Dermis lymphatic vessel endothelial cell (primary cell): ENCODE measurements around the gene THOC6. TPM values are rescaled to one million over a fixed set of nuclear protein-coding genes. Genes with fewer than 3 reads are reported as not detected.

Source experiments
- total RNA-seq: library from RNA; depleted of rRNA; stranded (reverse); fragments of >200 nt; gene quantifications from 2 replicates; pipeline ENCODE4 v1.2.1, GENCODE V29; 2014

The THOC6 gene
- 14.7 and 21.3 TPM in 2 replicates for total RNA-seq

GRCh38 chr16:3023669-3024478 is at the start of gene THOC6, which contains the start of gene HCFC1R1:
Gene THOC6, plus strand, starts transcription at chr16:3024035. Its CDS starts 292 bp downstream, at chr16:3024327.
Gene HCFC1R1, minus strand, starts transcription at chr16:3023942. Its CDS starts 1 bp downstream, at chr16:3023941.

GRCh38 chr16:2980227-2981176 is 43.3 kb upstream of the THOC6 start, which contains the start of gene PKMYT1:
Gene PKMYT1, minus strand, starts transcription at chr16:2980446. Its CDS starts 789 bp downstream, at chr16:2979657.

GRCh38 chr16:3012828-3013420 is 10.9 kb upstream of the THOC6 start, which contains the start of gene CLDN9:
Gene CLDN9, plus strand, starts transcription at chr16:3012923. Its CDS starts 440 bp downstream, at chr16:3013363.

GRCh38 chr16:3017794-3018506 is 5.9 kb upstream of the THOC6 start, which contains the start of gene CLDN6:
Gene CLDN6, minus strand, starts transcription at chr16:3018183. Its CDS starts 2,162 bp downstream, at chr16:3016021.

GRCh38 chr16:3020247-3020603 is 3.6 kb upstream of the THOC6 start, which contains the start of gene TNFRSF12A:
Gene TNFRSF12A, plus strand, starts transcription at chr16:3020368. Its CDS starts 30 bp downstream, at chr16:3020398.

GRCh38 chr16:3036726-3037315 is 13.0 kb downstream of the THOC6 start, which contains the start of gene BICDL2:
Gene BICDL2, minus strand, starts transcription at chr16:3036944. Its CDS starts 1,448 bp downstream, at chr16:3035496.

GRCh38 chr16:3045758-3046640 is 22.2 kb downstream of the THOC6 start, which contains the start of gene MMP25:
Gene MMP25, plus strand, starts transcription at chr16:3046561. Its CDS starts 357 bp downstream, at chr16:3046918.

GRCh38 chr16:3065069-3065741 is 41.4 kb downstream of the THOC6 start, which contains the start of gene IL32:
Gene IL32, plus strand, starts transcription at chr16:3065640. Its CDS starts 172 bp downstream, at chr16:3065812.

Other genes with a start within 250 kb of the THOC6 start
- gene ELOB, start 246.8 kb upstream of the THOC6 start, total RNA-seq, result 231 and 332 TPM in 2 replicates
- not detected in 2 replicates for gene PRSS33, start 236.5 kb upstream of the THOC6 start, total RNA-seq
- not detected in 2 replicates for gene PRSS41, start 225.6 kb upstream of the THOC6 start, total RNA-seq
- gene PRSS21, start 206.8 kb upstream of the THOC6 start, total RNA-seq, result 0.65 and 1.1 TPM in 2 replicates
- 0.09 TPM in 1 of 2 replicates, not detected in the other for gene ZG16B, start 193.7 kb upstream of the THOC6 start, total RNA-seq
- gene PRSS22, start 165.9 kb upstream of the THOC6 start, total RNA-seq, result not detected in 2 replicates
- 28.8 and 32.3 TPM in 2 replicates for gene FLYWCH2, start 140.8 kb upstream of the THOC6 start, total RNA-seq
- gene FLYWCH1, start 112.1 kb upstream of the THOC6 start, total RNA-seq, result 18.4 and 19.9 TPM in 2 replicates
- gene KREMEN2, start 59.8 kb upstream of the THOC6 start, total RNA-seq, result under 0.01 TPM in 1 of 2 replicates, not detected in the other
- gene PAQR4, start 54.7 kb upstream of the THOC6 start, total RNA-seq, result 2.5 and 2.7 TPM in 2 replicates
- 0.60 and 0.98 TPM in 2 replicates for gene PKMYT1, start 43.6 kb upstream of the THOC6 start, total RNA-seq
- gene CLDN9, start 11.1 kb upstream of the THOC6 start, total RNA-seq, result not detected in 2 replicates
- not detected in 2 replicates for gene CLDN6, start 5.9 kb upstream of the THOC6 start, total RNA-seq
- 15.0 and 30.8 TPM in 2 replicates for gene TNFRSF12A, start 3.7 kb upstream of the THOC6 start, total RNA-seq
- 2.4 TPM in 2 replicates for gene HCFC1R1, start 93 bp upstream of the THOC6 start, total RNA-seq
- gene BICDL2, start 12.9 kb downstream of the THOC6 start, total RNA-seq, result not detected in 2 replicates
- under 0.01 TPM in 1 of 2 replicates, not detected in the other for gene MMP25, start 22.5 kb downstream of the THOC6 start, total RNA-seq
- 5.2 and 9.9 TPM in 2 replicates for gene IL32, start 41.6 kb downstream of the THOC6 start, total RNA-seq
- gene ZSCAN10, start 75.3 kb downstream of the THOC6 start, total RNA-seq, result not detected in 2 replicates
- gene ZNF205, start 88.6 kb downstream of the THOC6 start, total RNA-seq, result 10.6 and 13.4 TPM in 2 replicates
- gene ZNF213, start 111.0 kb downstream of the THOC6 start, total RNA-seq, result 2.7 and 4.3 TPM in 2 replicates
- gene OR1F1, start 164.2 kb downstream of the THOC6 start, total RNA-seq, result not detected in 2 replicates
- 9.2 and 10.8 TPM in 2 replicates for gene ZNF200, start 211.1 kb downstream of the THOC6 start, total RNA-seq
- gene MEFV, start 232.6 kb downstream of the THOC6 start, total RNA-seq, result not detected in 2 replicates